ENCODE measurements around the gene ODF2L.

Gene ODF2L

DNA sequence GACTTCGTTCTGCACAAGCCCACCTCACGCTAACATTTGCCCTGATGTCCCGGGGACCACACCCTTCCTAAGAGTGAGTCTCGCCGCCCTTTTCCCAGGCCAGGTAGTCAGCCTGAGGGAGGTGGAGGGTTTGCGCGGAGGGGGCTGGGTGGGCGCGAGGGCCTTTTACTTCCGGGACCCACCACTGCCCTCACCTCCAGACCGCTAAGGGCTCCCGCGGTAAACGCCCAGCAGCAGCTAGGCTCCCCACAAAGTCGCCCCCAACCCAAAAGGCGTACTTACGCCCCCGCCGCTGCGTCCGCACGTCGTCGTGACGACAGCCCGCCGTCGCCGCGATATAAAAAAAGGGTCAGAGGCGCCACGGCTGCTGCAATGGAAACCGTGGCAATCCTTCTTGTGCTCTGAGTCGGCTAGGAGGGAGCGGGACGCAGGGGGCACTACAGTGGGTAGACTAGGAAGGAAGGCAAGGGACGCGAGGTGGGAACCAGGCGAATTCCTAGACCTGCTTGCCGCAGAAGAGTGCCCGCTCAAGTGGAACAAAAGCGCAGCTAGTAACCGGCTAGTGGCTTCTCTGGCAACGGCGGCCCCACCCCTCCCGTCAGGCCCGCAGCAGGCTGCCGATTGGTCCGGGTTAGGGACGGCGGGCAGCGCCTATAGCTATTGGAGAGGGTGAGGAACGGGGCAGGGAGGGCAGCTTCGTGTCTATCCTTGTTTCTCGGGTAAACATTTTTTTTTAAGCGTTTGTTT lies at the start of gene ODF2L:
ODF2L (minus strand) TSS at position 573 of the 747 bp plus-strand sequence. CDS start 9,296 bp downstream, outside the sequence.
- Histone ChIP-seq H3K4me1 (ENCODE audit: insufficient read depth, low read length) (no peaks in the 10 kb centered on the region), H3K36me3 (ENCODE audit: insufficient read depth, low read length) (no peaks in the 10 kb centered on the region), H3K9me3 (ENCODE audit: control insufficient read depth, insufficient read depth, low read length) (no peaks in the 10 kb centered on the region), H3K9ac (ENCODE audit: low read depth, low read length) (peak within 1 kb of the TSS; percentile 99)

- H3K36me3 ChIP-seq (ENCODE audit: insufficient read depth, low read length), result no peaks in the 10 kb centered on the region
- H3K9me3 ChIP-seq (ENCODE audit: control insufficient read depth, insufficient read depth, low read length), result no peaks in the 10 kb centered on the region
- H3K9ac ChIP-seq (ENCODE audit: low read depth, low read length), result no peak overlapping the region
- no peaks in the 10 kb centered on the region for H3K4me1 ChIP-seq (ENCODE audit: insufficient read depth, low read length)
These were observed 49.8 kb upstream of the ODF2L start for GRCh38 chr1:86445919-86446318.

GRCh38 chr1:86441997-86442396 lies 45.9 kb upstream of the ODF2L start:
- H3K4me1 ChIP-seq (ENCODE audit: insufficient read depth, low read length), result no peaks in the 10 kb centered on the region
- no peak overlapping the region for H3K9ac ChIP-seq (ENCODE audit: low read depth, low read length)
- H3K36me3 ChIP-seq (ENCODE audit: insufficient read depth, low read length), result no peaks in the 10 kb centered on the region
- no peaks in the 10 kb centered on the region for H3K9me3 ChIP-seq (ENCODE audit: control insufficient read depth, insufficient read depth, low read length)

GRCh38 chr1:86441581-86441980 lies 45.5 kb upstream of the ODF2L start:
- H3K9ac ChIP-seq (ENCODE audit: low read depth, low read length), result no peak overlapping the region

DNA sequence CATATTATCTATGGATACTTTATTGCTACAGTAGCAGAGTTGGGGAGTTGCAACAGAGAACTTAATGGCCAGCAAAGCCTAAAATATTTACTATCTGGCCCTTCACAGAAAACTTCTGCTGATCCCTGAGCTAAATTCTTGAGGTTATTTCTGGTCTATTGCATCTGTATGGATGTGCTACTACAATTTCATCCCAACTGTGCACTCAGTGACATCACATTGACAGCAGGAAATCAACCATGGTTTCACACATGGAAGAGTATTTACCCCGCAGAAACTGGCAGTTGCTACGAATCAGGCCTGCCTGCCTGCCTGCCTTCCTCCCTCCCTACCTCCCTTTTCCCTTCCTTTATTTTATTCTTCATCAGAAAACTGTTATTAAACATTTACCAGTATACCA lies 39.9 kb upstream of the ODF2L start:
- Histone ChIP-seq H3K36me3 (ENCODE audit: insufficient read depth, low read length) (no peaks in the 10 kb centered on the region), H3K4me1 (ENCODE audit: insufficient read depth, low read length) (no peaks in the 10 kb centered on the region), H3K9ac (ENCODE audit: low read depth, low read length) (no peak overlapping the region)

More at GRCh38 chr1:86441581-86441980, 45.5 kb upstream of the ODF2L start:
- H3K4me1 ChIP-seq (ENCODE audit: insufficient read depth, low read length), result no peaks in the 10 kb centered on the region
- H3K36me3 ChIP-seq (ENCODE audit: insufficient read depth, low read length), result no peaks in the 10 kb centered on the region
- no peaks in the 10 kb centered on the region for H3K9me3 ChIP-seq (ENCODE audit: control insufficient read depth, insufficient read depth, low read length)

DNA sequence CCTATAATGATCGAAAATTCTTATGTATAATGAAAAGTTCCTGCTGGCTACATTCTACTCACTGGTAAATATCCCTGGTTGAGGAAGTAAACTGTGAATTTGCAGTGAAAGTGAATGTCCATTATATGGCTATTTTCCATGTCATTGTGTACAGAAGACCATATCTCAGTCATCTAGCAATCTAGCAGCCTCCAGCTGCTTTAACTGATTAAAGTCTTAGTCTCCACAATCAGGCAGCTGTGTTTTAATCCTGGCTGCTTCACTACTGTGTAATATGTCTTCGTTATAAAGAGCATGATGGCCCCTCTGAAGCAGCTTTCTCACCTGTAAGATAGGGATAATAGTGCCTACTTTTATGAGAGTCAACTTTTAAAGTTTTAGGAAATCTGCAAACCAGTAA lies 39.2 kb upstream of the ODF2L start:
- no peaks in the 10 kb centered on the region for H3K9me3 ChIP-seq (ENCODE audit: control insufficient read depth, insufficient read depth, low read length)
- no peak overlapping the region for H3K9ac ChIP-seq (ENCODE audit: low read depth, low read length)
- H3K4me1 ChIP-seq (ENCODE audit: insufficient read depth, low read length), result no peaks in the 10 kb centered on the region
- H3K36me3 ChIP-seq (ENCODE audit: insufficient read depth, low read length), result no peaks in the 10 kb centered on the region

More for the DNA sequence above, 39.9 kb upstream of the ODF2L start:
- no peaks in the 10 kb centered on the region for H3K9me3 ChIP-seq (ENCODE audit: control insufficient read depth, insufficient read depth, low read length)

GRCh38 chr1:86434059-86434458 lies 37.9 kb upstream of the ODF2L start:
- Histone ChIP-seq H3K36me3 (ENCODE audit: insufficient read depth, low read length) (no peaks in the 10 kb centered on the region), H3K4me1 (ENCODE audit: insufficient read depth, low read length) (no peaks in the 10 kb centered on the region), H3K9ac (ENCODE audit: low read depth, low read length) (no peak overlapping the region), H3K9me3 (ENCODE audit: control insufficient read depth, insufficient read depth, low read length) (no peaks in the 10 kb centered on the region)

DNA sequence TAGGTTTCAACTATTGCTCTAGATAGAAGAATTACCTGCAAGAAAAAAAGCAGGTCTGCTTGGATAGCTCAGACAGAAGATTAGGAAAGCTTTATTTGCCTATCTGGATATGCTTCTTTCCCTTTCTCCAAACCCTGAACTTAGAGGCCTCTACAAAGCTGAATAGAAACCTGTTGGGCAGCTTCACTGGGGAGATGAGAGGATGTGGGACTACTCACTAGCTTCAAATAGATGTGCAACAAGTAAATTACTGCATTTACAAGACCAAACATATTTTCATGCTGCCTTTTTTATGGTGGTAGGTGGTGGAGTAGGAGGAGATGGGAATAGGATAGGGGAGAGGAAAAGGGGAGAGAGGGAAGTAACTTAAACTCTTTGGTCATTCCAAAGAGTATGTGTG lies 34.3 kb upstream of the ODF2L start:
- Histone ChIP-seq H3K9me3 (ENCODE audit: control insufficient read depth, insufficient read depth, low read length) (no peaks in the 10 kb centered on the region), H3K4me1 (ENCODE audit: insufficient read depth, low read length) (no peaks in the 10 kb centered on the region), H3K36me3 (ENCODE audit: insufficient read depth, low read length) (no peaks in the 10 kb centered on the region; the same call in 1 of the 2 replicates), H3K9ac (ENCODE audit: low read depth, low read length) (no peak overlapping the region)

DNA sequence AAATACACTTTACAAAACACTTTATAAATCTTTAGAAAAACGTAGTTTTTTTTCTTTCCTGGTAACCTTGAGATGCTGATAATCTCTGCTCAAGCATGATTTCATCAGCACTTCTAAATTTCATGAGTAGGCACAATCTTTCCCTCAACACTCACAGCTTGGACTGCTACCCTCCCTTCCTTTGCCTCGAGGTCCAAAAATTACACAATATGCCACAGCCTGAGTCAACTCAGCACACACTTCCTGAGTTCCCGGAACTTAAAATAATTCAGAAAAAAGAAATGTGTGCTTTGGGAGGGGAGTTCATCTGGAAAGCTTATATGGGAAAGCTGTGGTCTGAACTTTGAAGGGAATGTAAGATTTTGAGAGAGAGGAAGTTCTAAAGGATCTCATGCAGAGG lies 33.7 kb upstream of the ODF2L start:
- Histone ChIP-seq H3K9ac (ENCODE audit: low read depth, low read length) (no peak overlapping the region), H3K9me3 (ENCODE audit: control insufficient read depth, insufficient read depth, low read length) (no peaks in the 10 kb centered on the region), H3K36me3 (ENCODE audit: insufficient read depth, low read length) (no peaks in the 10 kb centered on the region; the same call in 1 of the 2 replicates), H3K4me1 (ENCODE audit: insufficient read depth, low read length) (no peaks in the 10 kb centered on the region)

DNA sequence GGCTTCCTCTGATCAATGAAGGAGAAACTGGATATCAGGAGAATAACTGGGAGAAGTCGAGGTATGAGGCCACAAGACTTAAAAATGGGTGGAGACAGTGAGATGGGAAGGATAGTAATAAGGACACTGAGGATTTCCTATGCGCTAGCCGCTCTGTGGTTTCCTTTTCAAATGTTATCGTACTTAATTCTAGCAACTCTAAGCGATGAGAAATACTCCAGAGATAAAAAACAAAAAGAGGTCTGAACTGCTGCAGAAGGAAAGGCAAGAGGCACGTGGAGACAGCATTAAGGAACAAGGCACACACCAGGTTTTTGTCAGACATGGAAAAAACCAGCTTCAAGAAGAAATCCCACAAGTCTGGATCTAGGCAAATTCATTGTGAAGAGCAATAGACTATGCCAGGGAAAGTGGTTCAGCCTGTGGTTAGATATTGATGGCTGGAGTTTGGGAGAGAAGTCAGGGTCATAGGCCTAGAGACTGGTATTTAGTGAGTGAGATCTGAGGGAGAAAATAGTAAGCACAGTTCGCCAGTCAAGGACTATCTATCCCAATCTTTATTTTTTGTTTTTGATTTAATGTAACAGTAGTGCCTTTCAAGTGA lies 33.1 kb upstream of the ODF2L start:
- Histone ChIP-seq H3K4me1 (ENCODE audit: insufficient read depth, low read length) (no peaks in the 10 kb centered on the region), H3K36me3 (ENCODE audit: insufficient read depth, low read length) (no peaks in the 10 kb centered on the region; the same call in 1 of the 2 replicates), H3K9ac (ENCODE audit: low read depth, low read length) (no peak overlapping the region), H3K9me3 (ENCODE audit: control insufficient read depth, insufficient read depth, low read length) (no peaks in the 10 kb centered on the region)

- Histone ChIP-seq H3K36me3 (ENCODE audit: insufficient read depth, low read length) (no peaks in the 10 kb centered on the region; the same call in 1 of the 2 replicates), H3K4me1 (ENCODE audit: insufficient read depth, low read length) (no peaks in the 10 kb centered on the region), H3K9ac (ENCODE audit: low read depth, low read length) (no peak within 1 kb of the TSS), H3K9me3 (ENCODE audit: control insufficient read depth, insufficient read depth, low read length) (no peaks in the 10 kb centered on the region)
These were observed 27.8 kb upstream of the ODF2L start, which contains the start of gene CLCA2 for GRCh38 chr1:86423873-86424272. TSS of gene CLCA2 (plus strand) at chr1:86424171. CDS start at chr1:86424248, 77 bp downstream.

DNA sequence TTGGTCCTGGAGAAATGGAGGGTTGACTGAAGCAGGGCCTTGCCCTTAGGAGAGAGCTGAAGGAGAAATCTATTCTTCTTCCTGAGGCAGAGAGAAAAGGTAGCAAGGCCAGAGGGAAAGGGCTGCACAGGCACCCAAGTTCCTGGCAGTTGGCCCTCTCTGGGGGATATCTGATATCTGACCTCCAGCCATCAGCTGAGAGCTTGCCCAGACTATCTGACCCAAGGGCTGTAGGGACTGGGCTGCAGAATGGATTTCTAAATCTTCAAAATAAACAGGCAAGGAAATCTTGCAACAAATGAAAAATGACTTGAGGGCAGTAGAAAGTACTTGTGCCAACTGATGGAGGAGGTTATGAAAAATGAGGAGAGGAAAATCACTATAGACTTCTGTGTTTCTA lies 27.4 kb upstream of the ODF2L start:
- H3K36me3 ChIP-seq (ENCODE audit: insufficient read depth, low read length), result no peaks in the 10 kb centered on the region; the same call in 1 of the 2 replicates
- no peaks in the 10 kb centered on the region for H3K9me3 ChIP-seq (ENCODE audit: control insufficient read depth, insufficient read depth, low read length)
- no peaks in the 10 kb centered on the region for H3K4me1 ChIP-seq (ENCODE audit: insufficient read depth, low read length)
- H3K9ac ChIP-seq (ENCODE audit: low read depth, low read length), result no peak overlapping the region

- no peak overlapping the region for H3K9ac ChIP-seq (ENCODE audit: low read depth, low read length)
- no peaks in the 10 kb centered on the region for H3K36me3 ChIP-seq (ENCODE audit: insufficient read depth, low read length)
- H3K9me3 ChIP-seq (ENCODE audit: control insufficient read depth, insufficient read depth, low read length), result no peaks in the 10 kb centered on the region
- H3K4me1 ChIP-seq (ENCODE audit: insufficient read depth, low read length), result no peaks in the 10 kb centered on the region
These were observed 25.6 kb upstream of the ODF2L start for GRCh38 chr1:86421601-86422280.

GRCh38 chr1:86419277-86419903 lies 23.3 kb upstream of the ODF2L start:
- Histone ChIP-seq H3K36me3 (ENCODE audit: insufficient read depth, low read length) (no peaks in the 10 kb centered on the region), H3K4me1 (ENCODE audit: insufficient read depth, low read length) (no peaks in the 10 kb centered on the region), H3K9ac (ENCODE audit: low read depth, low read length) (no peak overlapping the region), H3K9me3 (ENCODE audit: control insufficient read depth, insufficient read depth, low read length) (no peaks in the 10 kb centered on the region)

Measured in ES-I3 (cell line).